Measurements from ENCODE around the gene CDH15.
"Not testable (repeated sequence)": the region's sequence is repeated elsewhere in the genome, so short reads cannot be mapped to it uniquely, and the experiment has no call there.

Gene CDH15

GRCh38 chr16:89191901-89192185 is 20.3 kb downstream of the CDH15 start:
- Histone ChIP-seq H3K4me3 (ENCODE audit: low read length) (peak overlapping the region; percentile 68), H3K36me3 (ENCODE audit: control insufficient read depth, low read length) (no peaks in the 10 kb centered on the region)
- TF ChIP-seq EZH2phosphoT487 (IDR thresholded peaks at IDR 0.05; ENCODE audit: borderline replicate concordance, low read length) (no peak), CTCF (IDR thresholded peaks at IDR 0.05; ENCODE audit: low read depth, low read length, poor library complexity, severe bottlenecking) (no peak)

DNA sequence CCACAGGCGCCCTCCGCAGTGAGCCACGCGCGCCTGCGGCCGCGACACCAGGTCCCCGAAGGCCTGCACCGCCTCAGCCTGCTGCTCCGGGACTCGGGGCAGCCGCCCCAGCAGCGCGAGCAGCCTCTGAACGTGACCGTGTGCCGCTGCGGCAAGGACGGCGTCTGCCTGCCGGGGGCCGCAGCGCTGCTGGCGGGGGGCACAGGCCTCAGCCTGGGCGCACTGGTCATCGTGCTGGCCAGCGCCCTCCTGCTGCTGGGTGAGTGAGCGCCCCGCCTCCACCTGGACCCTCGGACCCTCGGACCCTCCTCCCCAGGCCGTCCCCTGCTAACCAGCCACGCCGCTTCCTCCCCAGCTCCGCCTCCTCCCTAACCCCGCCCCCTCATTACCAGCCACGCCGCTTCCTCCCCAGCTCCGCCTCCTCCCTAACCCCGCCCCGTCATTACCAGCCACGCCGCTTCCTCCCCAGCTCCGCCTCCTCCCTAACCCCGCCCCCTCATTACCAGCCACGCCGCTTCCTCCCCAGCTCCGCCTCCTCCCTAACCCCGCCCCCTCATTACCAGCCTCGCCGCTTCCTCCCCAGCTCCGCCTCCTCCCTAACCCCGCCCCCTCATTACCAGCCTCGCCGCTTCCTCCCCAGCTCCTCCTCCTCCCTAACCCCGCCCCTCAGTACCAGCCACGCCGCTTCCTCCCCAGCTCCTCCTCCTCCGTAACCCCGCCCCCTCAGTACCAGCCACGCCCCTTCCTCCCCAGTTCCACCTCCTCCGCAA is 20.8 kb downstream of the CDH15 start:
- not testable (repeated sequence) for H4K20me1 ChIP-seq (ENCODE audit: control insufficient read depth, insufficient read depth, low read depth, low read length); H3K27ac ChIP-seq (ENCODE audit: low read depth, low read length); H3K9me3 ChIP-seq (ENCODE audit: control insufficient read depth, insufficient read depth, low read length); H3K4me1 ChIP-seq (ENCODE audit: control insufficient read depth, low read length); H3K27me3 ChIP-seq (ENCODE audit: control insufficient read depth, low read length); H3K79me2 ChIP-seq (ENCODE audit: control insufficient read depth, low read length); H3K9me2 ChIP-seq (replicated peaks; ENCODE audit: control insufficient read depth, low read length); H3F3A ChIP-seq (ENCODE audit: control insufficient read depth, insufficient read depth); H3K36me3 ChIP-seq (ENCODE audit: control insufficient read depth, low read length)
- Histone ChIP-seq H3K4me2 (ENCODE audit: low read length) (peak overlapping the region; percentile 82), H3K4me3 (ENCODE audit: low read length) (peak overlapping the region; percentile 68)

More at GRCh38 chr16:89191901-89192185, 20.3 kb downstream of the CDH15 start:
- Histone ChIP-seq H3K4me2 (ENCODE audit: low read length) (peak overlapping the region; percentile 82), H4K20me1 (ENCODE audit: control insufficient read depth, insufficient read depth, low read depth, low read length) (no peaks in the 10 kb centered on the region), H3K4me1 (ENCODE audit: control insufficient read depth, low read length) (peaks cover 4% of the 10 kb centered on the region; the same call in 1 of the 2 replicates), H3F3A (ENCODE audit: control insufficient read depth, insufficient read depth) (peaks cover 15% of the 10 kb centered on the region), H3K27me3 (ENCODE audit: control insufficient read depth, low read length) (no peaks in the 10 kb centered on the region), H3K9me2 (replicated peaks; ENCODE audit: control insufficient read depth, low read length) (no peaks in the 10 kb centered on the region), H3K79me2 (ENCODE audit: control insufficient read depth, low read length) (no peaks in the 10 kb centered on the region), H3K27ac (ENCODE audit: low read depth, low read length) (no peak overlapping the region), H3K9me3 (ENCODE audit: control insufficient read depth, insufficient read depth, low read length) (no peaks in the 10 kb centered on the region)

- Histone ChIP-seq H3K27ac (ENCODE audit: low read depth, low read length) (no peak overlapping the region), H3K4me2 (ENCODE audit: low read length) (no peak overlapping the region), H3K9me3 (ENCODE audit: control insufficient read depth, insufficient read depth, low read length) (no peaks in the 10 kb centered on the region), H3K4me3 (ENCODE audit: low read length) (no peak overlapping the region), H3K4me1 (ENCODE audit: control insufficient read depth, low read length) (peaks cover 4% of the 10 kb centered on the region; the same call in 1 of the 2 replicates), H3K36me3 (ENCODE audit: control insufficient read depth, low read length) (no peaks in the 10 kb centered on the region), H3F3A (ENCODE audit: control insufficient read depth, insufficient read depth) (peaks cover 9% of the 10 kb centered on the region), H3K9me2 (replicated peaks; ENCODE audit: control insufficient read depth, low read length) (no peaks in the 10 kb centered on the region), H3K79me2 (ENCODE audit: control insufficient read depth, low read length) (no peaks in the 10 kb centered on the region), H4K20me1 (ENCODE audit: control insufficient read depth, insufficient read depth, low read depth, low read length) (no peaks in the 10 kb centered on the region), H3K27me3 (ENCODE audit: control insufficient read depth, low read length) (no peaks in the 10 kb centered on the region)
- TF ChIP-seq CTCF (IDR thresholded peaks at IDR 0.05; ENCODE audit: low read depth, low read length, poor library complexity, severe bottlenecking) (no peak), EZH2phosphoT487 (IDR thresholded peaks at IDR 0.05; ENCODE audit: borderline replicate concordance, low read length) (no peak)
Measured at GRCh38 chr16:89192956-89193575, 21.5 kb downstream of the CDH15 start.

DNA sequence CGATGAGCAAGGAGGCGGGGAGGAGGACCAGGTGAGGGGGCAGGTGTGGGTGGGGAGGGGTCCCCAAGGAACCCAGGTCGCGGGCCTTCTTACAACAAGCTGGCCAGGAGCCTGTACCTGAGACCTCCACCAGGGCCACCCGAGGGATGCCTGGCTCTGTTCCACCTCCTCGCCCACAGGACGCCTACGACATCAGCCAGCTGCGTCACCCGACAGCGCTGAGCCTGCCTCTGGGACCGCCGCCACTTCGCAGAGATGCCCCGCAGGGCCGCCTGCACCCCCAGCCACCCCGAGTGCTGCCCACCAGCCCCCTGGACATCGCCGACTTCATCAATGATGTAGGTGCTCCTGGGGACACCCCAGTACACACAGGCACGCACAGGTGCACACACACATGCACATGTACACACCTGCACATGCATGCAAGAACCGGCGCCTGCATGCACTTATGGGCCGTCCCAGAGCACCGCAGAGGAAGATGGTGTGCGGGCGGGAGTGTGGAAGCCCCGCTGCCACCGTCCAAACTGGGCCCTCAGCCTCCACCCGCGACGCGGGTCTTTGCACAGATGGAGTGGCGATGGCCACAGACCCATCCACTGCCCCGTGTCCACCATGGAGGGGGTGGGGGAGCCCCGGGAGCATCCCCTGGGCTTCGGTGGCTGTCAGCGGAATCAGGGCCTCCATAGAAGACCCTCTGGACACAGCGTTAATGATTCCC is 22.2 kb downstream of the CDH15 start:
- Histone ChIP-seq H3K27me3 (ENCODE audit: control insufficient read depth, low read length) (no peaks in the 10 kb centered on the region), H3K4me2 (ENCODE audit: low read length) (no peak overlapping the region), H4K20me1 (ENCODE audit: control insufficient read depth, insufficient read depth, low read depth, low read length) (no peaks in the 10 kb centered on the region), H3K9me2 (replicated peaks; ENCODE audit: control insufficient read depth, low read length) (no peaks in the 10 kb centered on the region), H3K4me3 (ENCODE audit: low read length) (no peak overlapping the region), H3K79me2 (ENCODE audit: control insufficient read depth, low read length) (no peaks in the 10 kb centered on the region), H3F3A (ENCODE audit: control insufficient read depth, insufficient read depth) (peaks cover 9% of the 10 kb centered on the region), H3K36me3 (ENCODE audit: control insufficient read depth, low read length) (no peaks in the 10 kb centered on the region), H3K4me1 (ENCODE audit: control insufficient read depth, low read length) (peaks cover 4% of the 10 kb centered on the region; the same call in 1 of the 2 replicates), H3K9me3 (ENCODE audit: control insufficient read depth, insufficient read depth, low read length) (no peaks in the 10 kb centered on the region), H3K27ac (ENCODE audit: low read depth, low read length) (no peak overlapping the region)
- TF ChIP-seq CTCF (IDR thresholded peaks at IDR 0.05; ENCODE audit: low read depth, low read length, poor library complexity, severe bottlenecking) (no peak), EZH2phosphoT487 (IDR thresholded peaks at IDR 0.05; ENCODE audit: borderline replicate concordance, low read length) (no peak)
